CD4-positive, alpha-beta memory T cell (primary cell): Measurements from ENCODE around the gene STEAP4. TPM values are rescaled to one million over a fixed set of nuclear protein-coding genes. Genes with fewer than 3 reads are reported as not detected.

Experiments
- CTCF ChIA-PET: fragments of 350-600 bp; sonication (Branson Sonifier 250); formaldehyde crosslinking; loops from one replicate; lab custom pipeline; 2021; ENCODE audit warnings: inconsistent platforms; ENCODE audit not compliant: partially characterized antibody; lab: Charles Lee
- POLR2A ChIA-PET: fragments of 350-600 bp; sonication (Branson Sonifier 250); formaldehyde crosslinking; loops from one replicate; lab custom pipeline; 2021; ENCODE audit not compliant: partially characterized antibody; lab: Charles Lee
- DNase-seq, 5 donors: peaks; one replicate each; pipeline versions ENCODE4 v3.0.0 to v3.0.0-alpha.2; 2020 to 2022; ENCODE audit warnings: mixed read lengths in 1 of 5
- H3K27ac ChIP-seq: one replicate; pipeline ENCODE4 v1.7.0; 2013; ENCODE audit warnings: low read depth, low read length
- H3K27me3 ChIP-seq: 2 replicates; pipeline ENCODE4 v1.7.0; 2013; ENCODE audit warnings: mild to moderate bottlenecking, low read length, moderate library complexity; ENCODE audit not compliant: insufficient read depth
- H3K36me3 ChIP-seq: 2 replicates; pipeline ENCODE4 v1.7.0; 2013; ENCODE audit warnings: mild to moderate bottlenecking, low read length, moderate library complexity; ENCODE audit not compliant: insufficient read depth
- H3K4me1 ChIP-seq: 2 replicates; pipeline ENCODE4 v1.7.0; 2013; ENCODE audit warnings: mild to moderate bottlenecking, low read length, moderate library complexity; ENCODE audit not compliant: insufficient read depth
- H3K4me3 ChIP-seq, 2 donors: one replicate each; pipeline ENCODE4 v1.7.0; 2013; ENCODE audit warnings: low read length in 2 of 2, mild to moderate bottlenecking in 1 of 2
- H3K9me3 ChIP-seq, 2 donors: one replicate each; pipeline ENCODE4 v1.7.0; 2013; ENCODE audit warnings: low read length in 2 of 2, control low read depth in 1 of 2; ENCODE audit not compliant: control insufficient read depth in 1 of 2
- H3K27ac Mint-ChIP-seq, 7 donors: one replicate each; pipeline ENCODE4 v1.8.0; 2020 to 2021; ENCODE audit warnings: mixed read lengths in 7 of 7, mild to moderate bottlenecking in 6 of 7, inconsistent platforms in 3 of 7, moderate library complexity in 3 of 7
- H3K27me3 Mint-ChIP-seq, 2 donors: one replicate each; pipeline ENCODE4 v1.8.0; 2020 to 2021; ENCODE audit warnings: mixed read lengths in 2 of 2
- H3K36me3 Mint-ChIP-seq, 2 donors: one replicate each; pipeline ENCODE4 v1.8.0; 2020 to 2021; ENCODE audit warnings: mixed read lengths in 2 of 2, inconsistent platforms in 1 of 2, mild to moderate bottlenecking in 1 of 2
- H3K4me1 Mint-ChIP-seq, 4 donors: one replicate each; pipeline ENCODE4 v1.8.0; 2020 to 2021; ENCODE audit warnings: mixed read lengths in 4 of 4, mild to moderate bottlenecking in 1 of 4
- H3K4me3 Mint-ChIP-seq, 8 donors: one replicate each; pipeline ENCODE4 v1.8.0; 2020 to 2021; ENCODE audit warnings: mixed read lengths in 8 of 8, mild to moderate bottlenecking in 7 of 8, moderate library complexity in 6 of 8, inconsistent platforms in 3 of 8
- H3K9me3 Mint-ChIP-seq, 8 donors: one replicate each; pipeline ENCODE4 v1.8.0; 2020 to 2021; ENCODE audit warnings: mixed read lengths in 8 of 8, mild to moderate bottlenecking in 5 of 8, inconsistent platforms in 3 of 8, moderate library complexity in 1 of 8
- intact Hi-C: fragments of 100-400 bp; cut with micrococcal nuclease; formaldehyde crosslinking; loops from one replicate; pipeline ENCODE4 v1.15.1; 2023
- polyA plus RNA-seq, 2 donors: library from polyadenylated mRNA; unstranded; fragments of 300-500 nt; fragmentation: Illumina TruSeq; gene quantifications; one replicate each; pipeline ENCODE4 v1.2.3, GENCODE V29; 2021
- total RNA-seq, 2 experiments: library from RNA; stranded (reverse); gene quantifications; one replicate each; pipeline ENCODE4 v1.2.3, GENCODE V29; 2021

STEAP4 gene
- total and polyA plus RNA-seq, 4 experiments from 2014 or later, result not detected

DNA sequence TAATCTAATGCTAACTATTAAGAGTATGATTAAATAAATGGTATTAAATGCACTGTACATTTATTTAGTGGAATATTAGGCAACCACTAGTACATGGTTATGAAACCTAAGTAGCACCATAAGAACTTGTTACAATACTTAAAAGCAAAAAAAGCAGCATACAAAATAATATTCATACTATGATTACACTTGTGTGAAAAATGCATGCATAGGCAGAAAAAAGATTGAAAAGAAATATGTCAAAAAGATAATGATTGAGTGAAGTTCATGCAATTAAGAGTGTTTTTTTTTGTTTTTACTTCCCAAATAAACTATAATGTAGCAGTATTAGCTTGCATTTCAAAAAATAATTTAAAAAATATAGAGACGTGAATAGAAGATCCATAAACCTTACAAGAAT is 66.8 kb downstream of the STEAP4 start:
- DNase-seq, result no peak
- intact Hi-C loops, result loop anchor here (5.0 to 10.0 kb wide), 2 partner anchors 1382 to 1875 kb away; no protein-coding TSS in a partner anchor
- Mint-ChIP-seq H3K4me1 (peaks cover 0 to 2% (median under 1%) of the 10 kb centered on the region in 4 donors), H3K27ac (no peak overlapping the region), H3K4me3 (no peak overlapping the region), H3K36me3 (no peaks in the 10 kb centered on the region), H3K27me3 (peaks cover 3 to 4% of the 10 kb centered on the region in 2 donors), H3K9me3 (no peaks in the 10 kb centered on the region)
- no peaks in the 10 kb centered on the region for H3K27me3 ChIP-seq
- H3K36me3 ChIP-seq, result no peaks in the 10 kb centered on the region
- ChIA-PET POLR2A (no interaction called here), CTCF (no interaction called here)
- H3K9me3 ChIP-seq, result no peaks in the 10 kb centered on the region
- H3K4me3 ChIP-seq, result no peak overlapping the region
- H3K27ac ChIP-seq, result no peak overlapping the region
- H3K4me1 ChIP-seq, result no peaks in the 10 kb centered on the region

DNA sequence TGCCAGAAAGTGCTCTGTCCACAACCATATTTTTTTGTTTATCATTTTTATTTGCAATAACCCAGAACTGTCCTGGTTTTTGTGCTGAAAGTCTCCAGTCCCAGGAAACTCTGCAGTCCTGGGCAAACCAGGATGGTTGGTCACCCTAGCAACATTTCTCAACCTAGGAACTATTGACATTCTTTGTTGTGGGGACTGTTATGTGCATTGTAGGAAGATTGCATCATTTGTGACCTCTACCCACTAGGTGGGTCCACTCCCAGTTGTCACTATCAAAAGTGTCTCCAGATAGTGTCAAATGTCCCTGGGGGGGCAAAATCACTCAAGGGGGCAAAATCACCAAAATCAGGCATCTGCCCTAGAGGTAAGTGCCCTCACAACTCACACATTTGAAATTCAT is 72.9 kb downstream of the STEAP4 start:
- no peak overlapping the region for H3K27ac ChIP-seq
- no peak for DNase-seq
- no peaks in the 10 kb centered on the region for H3K9me3 ChIP-seq
- H3K4me3 ChIP-seq, result no peak overlapping the region
- ChIA-PET CTCF (no interaction called here), POLR2A (no interaction called here)
- Mint-ChIP-seq H3K4me3 (no peak overlapping the region), H3K36me3 (no peaks in the 10 kb centered on the region), H3K27ac (no peak overlapping the region), H3K27me3 (peaks cover 5 to 7% of the 10 kb centered on the region in 2 donors), H3K4me1 (peaks cover 0 to 2% (median under 1%) of the 10 kb centered on the region in 4 donors), H3K9me3 (peaks cover 2 to 6% (median 3%) of the 10 kb centered on the region in 8 donors)
- no peaks in the 10 kb centered on the region for H3K36me3 ChIP-seq
- intact Hi-C loops, result no loop called here
- no peaks in the 10 kb centered on the region for H3K27me3 ChIP-seq
- H3K4me1 ChIP-seq, result no peaks in the 10 kb centered on the region

DNA sequence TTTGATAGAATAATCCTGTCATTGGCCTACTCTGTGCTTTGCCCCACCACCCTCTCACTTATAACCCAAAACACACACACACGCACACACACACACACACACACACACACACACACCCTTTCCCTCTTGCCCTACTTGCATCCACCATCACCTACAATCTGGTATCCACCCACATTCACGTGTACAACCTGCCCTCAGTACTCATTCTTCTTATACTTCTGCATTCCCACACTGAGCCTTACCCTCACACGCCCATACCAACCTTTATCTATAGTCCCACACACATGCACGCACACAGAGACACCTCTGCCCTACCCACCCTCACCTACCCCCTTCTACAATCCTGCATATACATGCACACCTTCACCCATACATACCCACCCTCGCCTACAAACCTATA is 76.0 kb downstream of the STEAP4 start:
- no peak overlapping the region for H3K27ac Mint-ChIP-seq
- peaks cover 6% of the 10 kb centered on the region for H3K27me3 ChIP-seq
- H3K4me3 Mint-ChIP-seq, result no peak overlapping the region
- H3K9me3 ChIP-seq, result no peaks in the 10 kb centered on the region
- ChIA-PET POLR2A (no interaction called here), CTCF (interaction anchor here (2.2 kb wide), 1 partner anchor 10 kb away, joined by 6 read pairs; the partner anchor contains the start of gene SRI)
- no peaks in the 10 kb centered on the region for H3K4me1 ChIP-seq
- no peaks in the 10 kb centered on the region for H3K36me3 ChIP-seq
- no peaks in the 10 kb centered on the region for H3K4me1 Mint-ChIP-seq
- peaks cover 3 to 14% (median 9%) of the 10 kb centered on the region in 8 donors for H3K9me3 Mint-ChIP-seq
- no peak overlapping the region for H3K4me3 ChIP-seq
- no peak for DNase-seq
- H3K27me3 Mint-ChIP-seq, result peaks cover 7 to 14% of the 10 kb centered on the region in 2 donors
- H3K27ac ChIP-seq, result no peak overlapping the region
- intact Hi-C loops, result no loop called here
- H3K36me3 Mint-ChIP-seq, result no peaks in the 10 kb centered on the region

DNA sequence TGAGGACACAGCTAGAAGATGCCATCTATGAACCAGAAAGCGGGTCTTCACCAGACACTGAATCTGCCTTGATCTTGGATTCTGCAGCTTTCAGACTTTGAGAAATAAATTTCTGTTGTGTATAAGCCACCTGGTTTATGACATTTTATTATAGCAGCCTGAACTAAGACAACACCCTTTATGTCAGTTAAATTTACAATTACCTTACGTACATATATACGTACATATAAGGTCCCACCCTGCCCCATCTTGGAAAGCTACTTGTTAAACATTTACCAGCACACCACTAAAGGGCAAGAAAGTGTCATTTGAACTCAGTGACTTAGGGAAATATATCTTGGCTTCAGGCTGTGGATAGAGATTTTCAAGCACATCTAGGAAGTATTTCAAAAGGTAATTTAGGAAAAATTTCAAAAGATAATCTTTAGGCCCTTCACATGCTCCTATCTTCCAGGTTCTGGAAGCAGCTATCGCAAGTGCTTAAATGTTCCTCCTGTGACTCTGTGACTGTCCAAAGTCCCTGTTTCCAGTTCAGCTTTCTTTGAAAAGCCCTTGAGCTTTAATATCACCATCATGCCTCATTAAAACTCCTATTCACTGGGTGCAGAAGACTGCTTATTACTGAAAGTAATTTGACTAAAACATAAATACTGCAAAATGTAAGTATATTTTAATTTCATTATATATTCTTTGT is 77.2 kb downstream of the STEAP4 start:
- POLR2A ChIA-PET, result no interaction called here
- Mint-ChIP-seq H3K4me1 (no peaks in the 10 kb centered on the region), H3K36me3 (no peaks in the 10 kb centered on the region), H3K27me3 (peaks cover 7 to 12% of the 10 kb centered on the region in 2 donors), H3K9me3 (peaks cover 3 to 14% (median 9%) of the 10 kb centered on the region in 8 donors), H3K4me3 (no peak overlapping the region), H3K27ac (no peak overlapping the region)
- H3K36me3 ChIP-seq, result no peaks in the 10 kb centered on the region
- no peak overlapping the region for H3K4me3 ChIP-seq
- CTCF ChIA-PET, result interaction anchor here (2.2 kb wide), 1 partner anchor 9 kb away, joined by 6 read pairs; the partner anchor contains the start of gene SRI
- H3K4me1 ChIP-seq, result no peaks in the 10 kb centered on the region
- H3K27ac ChIP-seq, result no peak overlapping the region
- intact Hi-C loops, result loop anchor here (10.0 kb wide), 1 partner anchor 885 kb away; the partner anchor contains the start of gene CROT
- no peaks in the 10 kb centered on the region for H3K9me3 ChIP-seq
- DNase-seq, result no peak
- H3K27me3 ChIP-seq, result peaks cover 6% of the 10 kb centered on the region

DNA sequence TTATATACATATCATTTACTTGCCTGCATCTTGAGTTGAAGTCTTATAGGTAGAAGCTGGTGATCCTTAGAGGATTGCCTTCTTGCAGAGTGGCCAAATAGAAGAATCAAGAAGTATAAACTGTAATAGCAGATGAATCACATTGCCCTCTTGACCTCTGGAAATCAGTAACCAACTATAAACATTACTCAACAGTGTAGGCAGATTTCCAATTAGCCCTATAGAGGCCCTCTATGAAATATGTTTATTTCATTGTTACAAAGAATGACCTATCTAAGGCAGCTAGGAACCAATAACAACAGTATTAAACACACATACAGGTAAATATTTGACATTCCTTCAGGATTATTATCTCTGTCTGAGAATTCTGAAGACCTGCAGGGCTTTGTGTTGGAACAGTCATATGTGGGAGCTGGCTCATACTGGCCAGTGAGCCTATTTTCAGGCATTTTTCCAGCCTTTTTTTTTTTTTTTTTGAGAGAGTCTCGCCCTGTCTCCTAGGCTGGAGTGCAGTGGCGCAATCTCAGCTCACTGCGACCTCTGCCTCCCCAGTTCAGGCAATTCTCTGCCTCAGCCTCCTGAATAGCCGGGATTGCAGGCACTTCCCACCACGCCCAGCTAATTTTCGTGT is 79.7 kb downstream of the STEAP4 start:
- POLR2A ChIA-PET, result no interaction called here
- CTCF ChIA-PET, result interaction anchor here (1.1 to 1.5 kb wide), 3 partner anchors 12 to 16 kb away, joined by 3 to 4 read pairs (median 4); no protein-coding TSS in a partner anchor
- intact Hi-C loops, result loop anchor here (10.0 kb wide), 1 partner anchor 882 kb away; the partner anchor contains the start of gene CROT
- Mint-ChIP-seq H3K4me1 (no peaks in the 10 kb centered on the region), H3K9me3 (peaks cover 3 to 14% (median 9%) of the 10 kb centered on the region in 8 donors), H3K36me3 (no peaks in the 10 kb centered on the region), H3K4me3 (no peak overlapping the region), H3K27ac (no peak overlapping the region), H3K27me3 (peaks cover 6 to 15% of the 10 kb centered on the region in 2 donors)
- H3K36me3 ChIP-seq, result no peaks in the 10 kb centered on the region
- H3K27ac ChIP-seq, result no peak overlapping the region
- peaks cover 6% of the 10 kb centered on the region for H3K27me3 ChIP-seq
- no peak for DNase-seq
- H3K4me1 ChIP-seq, result no peaks in the 10 kb centered on the region
- H3K4me3 ChIP-seq, result no peak overlapping the region
- no peaks in the 10 kb centered on the region for H3K9me3 ChIP-seq

DNA sequence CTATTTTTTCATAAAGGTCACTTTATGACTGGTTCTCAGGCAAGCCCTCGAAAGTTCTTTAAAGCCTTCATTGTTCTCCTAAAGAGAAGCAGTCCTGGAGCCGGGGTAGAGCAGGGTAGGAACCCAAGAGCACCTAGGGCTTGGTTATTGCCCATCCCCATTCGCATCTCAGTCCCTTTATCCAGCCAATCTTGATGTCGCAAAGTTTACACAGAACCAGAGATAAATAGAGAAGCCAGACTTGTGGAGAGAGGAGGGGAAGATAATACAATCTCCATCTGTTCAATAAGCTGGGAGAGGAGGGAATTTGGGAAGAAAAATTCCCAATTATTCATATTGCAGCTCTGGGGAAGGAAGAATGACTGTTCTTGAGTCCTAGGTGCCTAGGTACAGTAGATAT is 80.5 kb downstream of the STEAP4 start:
- no peak overlapping the region for H3K27ac ChIP-seq
- H3K9me3 ChIP-seq, result no peaks in the 10 kb centered on the region
- H3K4me3 ChIP-seq, result no peak overlapping the region
- intact Hi-C loops, result loop anchor here (10.0 kb wide), 1 partner anchor 881 kb away; the partner anchor contains the start of gene CROT
- peaks cover under 1 to 2% (median under 1%) of the 10 kb centered on the region in 4 donors for H3K4me1 Mint-ChIP-seq
- no peak overlapping the region for H3K4me3 Mint-ChIP-seq
- POLR2A ChIA-PET, result no interaction called here
- CTCF ChIA-PET, result interaction anchor here (1.1 to 1.5 kb wide), 3 partner anchors 12 to 17 kb away, joined by 3 to 4 read pairs (median 4); no protein-coding TSS in a partner anchor
- DNase-seq, result no peak
- no peaks in the 10 kb centered on the region for H3K36me3 ChIP-seq
- no peak overlapping the region for H3K27ac Mint-ChIP-seq
- peaks cover 2% of the 10 kb centered on the region for H3K4me1 ChIP-seq
- no peaks in the 10 kb centered on the region for H3K36me3 Mint-ChIP-seq
- H3K27me3 ChIP-seq, result peaks cover 6% of the 10 kb centered on the region
- H3K27me3 Mint-ChIP-seq, result peaks cover 6 to 15% of the 10 kb centered on the region in 2 donors
- peaks cover 3 to 14% (median 9%) of the 10 kb centered on the region in 8 donors for H3K9me3 Mint-ChIP-seq
